ENCODE data around the gene TBC1D20. TPM values are rescaled to one million over a fixed set of nuclear protein-coding genes. Genes with fewer than 3 reads are reported as not detected.

TBC1D20 gene
- total RNA-seq, 1 donor from 2014 or later = 52.8 TPM

DNA sequence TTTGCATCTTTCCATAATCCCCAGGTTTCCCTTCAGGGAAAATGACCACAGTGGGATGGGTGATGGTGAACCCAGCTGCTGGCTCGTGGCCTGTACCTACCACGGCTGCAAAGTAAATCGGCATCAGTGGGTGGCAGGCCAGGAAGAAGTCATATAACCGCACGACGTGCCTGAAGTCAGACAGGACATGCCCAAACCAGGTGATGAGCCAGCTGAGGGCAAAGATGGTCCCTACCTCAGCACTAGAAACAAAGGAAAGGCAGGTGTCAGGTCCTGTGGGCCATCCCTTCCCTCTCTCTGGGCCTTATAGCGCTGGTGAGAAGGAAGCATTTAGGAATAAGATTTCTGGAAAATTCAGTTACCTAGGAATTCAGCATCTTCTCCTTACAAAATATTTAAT, 22.2 kb downstream of the TBC1D20 start:
- Mint-ChIP-seq H3K36me3 (ENCODE audit: unreplicated experiment) (peaks cover 50% of the 10 kb centered on the region), H3K27ac (ENCODE audit: unreplicated experiment) (no peak overlapping the region), H3K4me1 (ENCODE audit: unreplicated experiment) (peaks cover 14% of the 10 kb centered on the region), H3K4me3 (ENCODE audit: unreplicated experiment) (no peak overlapping the region), H3K27me3 (ENCODE audit: unreplicated experiment) (no peaks in the 10 kb centered on the region), H3K9me3 (ENCODE audit: unreplicated experiment) (no peaks in the 10 kb centered on the region)
- no peak for DNase-seq (ENCODE audit: extremely low spot score, unreplicated experiment)
- TF ChIP-seq CTCF (IDR thresholded peaks at IDR 0.05) = no peak

DNA sequence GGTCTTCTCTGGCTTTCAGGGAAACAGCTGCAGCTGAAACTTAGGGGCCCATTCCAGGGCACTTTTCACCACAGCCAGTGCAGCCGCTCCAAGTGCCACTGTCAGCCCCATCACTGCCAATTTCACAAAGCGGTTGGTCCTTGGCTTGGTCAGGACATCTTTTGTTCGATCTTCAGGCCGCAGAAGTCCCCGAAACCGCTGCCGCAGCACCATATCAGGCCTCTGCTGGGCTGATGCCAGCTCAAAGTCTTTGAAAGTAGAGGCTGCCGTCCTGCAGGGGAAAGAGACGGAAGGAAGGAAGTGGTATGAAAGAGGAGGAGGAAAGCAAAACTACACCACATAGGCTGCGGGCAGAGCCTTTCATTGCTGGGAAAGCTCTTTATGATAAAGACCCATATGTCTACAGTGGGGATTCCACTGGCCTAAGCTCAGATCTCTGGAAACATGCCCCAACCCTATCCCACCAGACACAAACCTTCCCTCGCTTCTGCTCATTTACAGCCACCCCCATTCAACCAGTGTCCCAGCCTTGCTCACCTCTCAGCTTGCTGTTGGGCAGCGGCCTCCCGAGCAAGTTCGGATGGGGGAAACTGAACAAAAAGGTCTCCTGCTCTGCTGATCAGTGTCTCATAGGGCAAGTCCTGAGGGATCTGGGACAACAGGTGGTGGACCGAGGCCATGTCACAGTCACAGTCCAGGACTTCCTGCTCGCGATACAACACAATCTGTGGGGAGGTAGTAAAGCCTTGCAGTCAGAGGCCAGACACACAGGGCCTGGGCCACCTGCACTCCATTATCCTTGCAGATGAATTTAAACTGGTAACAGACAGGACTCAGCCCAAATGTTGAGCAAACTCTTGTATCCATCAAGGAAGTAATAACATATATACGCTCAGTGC, 23.5 kb downstream of the TBC1D20 start:
- Mint-ChIP-seq H3K36me3 (ENCODE audit: unreplicated experiment) (peaks cover 48% of the 10 kb centered on the region), H3K27me3 (ENCODE audit: unreplicated experiment) (no peaks in the 10 kb centered on the region), H3K4me3 (ENCODE audit: unreplicated experiment) (no peak overlapping the region), H3K4me1 (ENCODE audit: unreplicated experiment) (peaks cover 1% of the 10 kb centered on the region), H3K27ac (ENCODE audit: unreplicated experiment) (no peak overlapping the region), H3K9me3 (ENCODE audit: unreplicated experiment) (no peaks in the 10 kb centered on the region)
- no peak for TF ChIP-seq CTCF (IDR thresholded peaks at IDR 0.05)
- no peak for DNase-seq (ENCODE audit: extremely low spot score, unreplicated experiment)

DNA sequence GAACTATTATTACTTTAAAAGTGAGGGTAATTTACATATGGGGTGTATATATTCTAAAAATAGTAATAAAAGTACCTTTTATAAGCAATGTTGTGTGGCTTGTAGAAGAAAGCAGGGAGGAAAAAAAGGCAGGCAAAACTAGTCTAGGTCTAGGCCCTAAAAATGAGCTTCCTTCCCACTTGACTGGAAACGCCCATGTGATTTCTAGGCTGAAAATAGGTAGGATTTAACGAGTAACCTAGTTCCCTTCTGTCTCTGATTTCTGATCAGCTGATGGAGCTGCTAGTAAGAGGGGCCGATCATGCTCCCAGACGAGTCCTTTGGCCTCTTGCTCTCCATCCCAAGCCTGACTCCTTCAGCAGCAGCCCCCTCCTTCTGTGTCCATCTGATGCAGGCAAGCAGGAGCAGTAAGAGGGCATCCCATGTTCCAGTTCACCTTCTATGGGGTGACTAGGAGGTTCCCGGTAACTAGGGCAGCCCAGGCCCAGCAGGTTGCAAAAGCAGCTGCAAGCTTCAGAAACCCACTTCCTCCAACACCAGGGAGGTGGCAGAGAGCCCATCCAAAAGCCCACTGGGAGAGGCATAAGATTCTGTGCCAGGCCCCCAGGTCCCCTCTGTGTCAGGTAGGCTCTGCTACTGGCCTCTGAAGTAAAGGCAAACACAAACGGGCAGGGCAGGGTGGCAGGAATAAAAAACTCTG, 24.4 kb downstream of the TBC1D20 start:
- no peak for TF ChIP-seq CTCF (IDR thresholded peaks at IDR 0.05)
- H3K4me3 Mint-ChIP-seq (ENCODE audit: unreplicated experiment) = no peak overlapping the region
- no peak overlapping the region for H3K27ac Mint-ChIP-seq (ENCODE audit: unreplicated experiment)
- peaks cover 48% of the 10 kb centered on the region for H3K36me3 Mint-ChIP-seq (ENCODE audit: unreplicated experiment)
- DNase-seq (ENCODE audit: extremely low spot score, unreplicated experiment) = no peak
- H3K9me3 Mint-ChIP-seq (ENCODE audit: unreplicated experiment) = no peaks in the 10 kb centered on the region
- H3K27me3 Mint-ChIP-seq (ENCODE audit: unreplicated experiment) = no peaks in the 10 kb centered on the region
- H3K4me1 Mint-ChIP-seq (ENCODE audit: unreplicated experiment) = no peaks in the 10 kb centered on the region

DNA sequence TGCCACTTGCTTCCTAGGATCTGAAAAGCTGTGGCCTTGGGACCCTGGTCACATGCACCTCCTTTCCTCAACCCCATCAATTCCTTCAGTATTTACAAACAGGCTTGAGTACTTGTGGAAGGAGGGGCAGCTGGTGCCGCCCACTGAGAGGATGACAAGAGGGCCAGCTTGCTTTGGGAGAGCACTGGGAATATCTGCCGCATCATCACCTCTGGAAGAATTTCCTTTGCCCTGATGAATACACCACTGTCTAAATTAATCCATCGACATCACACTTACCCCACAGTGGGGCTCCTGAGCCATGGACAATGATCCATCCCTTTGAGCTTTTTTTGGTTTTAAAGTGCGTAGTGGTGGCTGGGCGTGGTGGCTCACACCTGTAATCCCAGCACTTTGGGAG, 25.9 kb downstream of the TBC1D20 start:
- Mint-ChIP-seq H3K36me3 (ENCODE audit: unreplicated experiment) (peaks cover 42% of the 10 kb centered on the region), H3K4me1 (ENCODE audit: unreplicated experiment) (no peaks in the 10 kb centered on the region), H3K27me3 (ENCODE audit: unreplicated experiment) (no peaks in the 10 kb centered on the region), H3K9me3 (ENCODE audit: unreplicated experiment) (no peaks in the 10 kb centered on the region), H3K27ac (ENCODE audit: unreplicated experiment) (no peak overlapping the region), H3K4me3 (ENCODE audit: unreplicated experiment) (no peak overlapping the region)
- TF ChIP-seq CTCF (IDR thresholded peaks at IDR 0.05) = no peak
- DNase-seq (ENCODE audit: extremely low spot score, unreplicated experiment) = no peak

GRCh38 chr20:435558-435957, 26.8 kb downstream of the TBC1D20 start:
- no peaks in the 10 kb centered on the region for H3K4me1 Mint-ChIP-seq (ENCODE audit: unreplicated experiment)
- H3K36me3 Mint-ChIP-seq (ENCODE audit: unreplicated experiment) = peaks cover 36% of the 10 kb centered on the region
- H3K4me3 Mint-ChIP-seq (ENCODE audit: unreplicated experiment) = no peak overlapping the region
- no peaks in the 10 kb centered on the region for H3K27me3 Mint-ChIP-seq (ENCODE audit: unreplicated experiment)
- no peak overlapping the region for H3K27ac Mint-ChIP-seq (ENCODE audit: unreplicated experiment)
- no peak for TF ChIP-seq CTCF (IDR thresholded peaks at IDR 0.05)
- DNase-seq (ENCODE audit: extremely low spot score, unreplicated experiment) = no peak
- H3K9me3 Mint-ChIP-seq (ENCODE audit: unreplicated experiment) = no peaks in the 10 kb centered on the region

All from osteocyte (in vitro differentiated cells).